Activated naive CD4-positive, alpha-beta T cell treated with anti-CD3 and anti-CD28 coated beads, Interleukin-2, amount 50 U/mL, for 72 hours (primary cell): ENCODE results near the gene CBX5. TPM values are rescaled to one million over a fixed set of nuclear protein-coding genes. Genes with fewer than 3 reads are reported as not detected.

ENCODE experiments used
- ATAC-seq, 2 donors: fragments of 150-1000 bp; cut with Tn5 transposase; 2 replicates each; pipeline ENCODE4 v1.10.0; 2021; ENCODE audit warnings: mild to moderate bottlenecking in 2 of 2, moderate library complexity in 2 of 2
- DNase-seq, 2 donors: peaks; one replicate each; pipeline ENCODE4 v3.0.0; 2021 to 2022; ENCODE audit warnings: low spot score in 2 of 2
- H3K27ac Mint-ChIP-seq, 2 donors: one replicate each; pipeline ENCODE4 v1.8.0; 2022; ENCODE audit warnings: mild to moderate bottlenecking in 2 of 2, mixed read lengths in 2 of 2
- H3K36me3 Mint-ChIP-seq, 2 donors: one replicate each; pipeline ENCODE4 v1.8.0; 2022; ENCODE audit warnings: mixed read lengths in 2 of 2
- H3K9me3 Mint-ChIP-seq, 2 donors: one replicate each; pipeline ENCODE4 v1.8.0; 2022; ENCODE audit warnings: mixed read lengths in 2 of 2
- total RNA-seq, 2 donors: library from RNA; stranded (reverse); gene quantifications; one replicate each; pipeline ENCODE4 v1.2.3, GENCODE V29; 2022

Gene CBX5
- total RNA-seq, 2 donors from 2014 or later: 115 to 169 TPM

GRCh38 chr12:54221402-54221984 lies 58.4 kb downstream of the CBX5 start:
- H3K36me3 Mint-ChIP-seq: peaks cover 0 to 6% of the 10 kb centered on the region in 2 donors
- DNase-seq (no peak), ATAC-seq (no peak)
- no peaks in the 10 kb centered on the region for H3K9me3 Mint-ChIP-seq
- no peak overlapping the region for H3K27ac Mint-ChIP-seq

GRCh38 chr12:54220567-54220966 lies 59.4 kb downstream of the CBX5 start:
- ATAC-seq (no peak), DNase-seq (no peak)
- Mint-ChIP-seq H3K36me3 (peaks cover 0 to 7% of the 10 kb centered on the region in 2 donors), H3K9me3 (no peaks in the 10 kb centered on the region), H3K27ac (no peak overlapping the region)

- ATAC-seq (peak; percentile 33 to 58), DNase-seq (peak; percentile 72)
- peaks cover 0 to 7% of the 10 kb centered on the region in 2 donors for H3K36me3 Mint-ChIP-seq
- no peak overlapping the region for H3K27ac Mint-ChIP-seq
- no peaks in the 10 kb centered on the region for H3K9me3 Mint-ChIP-seq
Measured at GRCh38 chr12:54220092-54220557, 59.8 kb downstream of the CBX5 start.

- no peak overlapping the region for H3K27ac Mint-ChIP-seq
- no peak for DNase-seq
Measured at GRCh38 chr12:54217774-54218241, 62.1 kb downstream of the CBX5 start.

GRCh38 chr12:54216797-54217661 lies 62.9 kb downstream of the CBX5 start:
- ATAC-seq (peak; percentile 53 to 58), DNase-seq (peak; percentile 71 to 78)
- H3K36me3 Mint-ChIP-seq: peaks cover 0 to 7% of the 10 kb centered on the region in 2 donors
- H3K9me3 Mint-ChIP-seq: no peaks in the 10 kb centered on the region
- H3K27ac Mint-ChIP-seq: peak overlapping the region in 1 of 2 donors; percentile 81

More at GRCh38 chr12:54217774-54218241, 62.1 kb downstream of the CBX5 start:
- Mint-ChIP-seq H3K36me3 (peaks cover 0 to 7% of the 10 kb centered on the region in 2 donors), H3K9me3 (no peaks in the 10 kb centered on the region)
- no peak for ATAC-seq

GRCh38 chr12:54215989-54216796 lies 63.7 kb downstream of the CBX5 start:
- H3K9me3 Mint-ChIP-seq: no peaks in the 10 kb centered on the region
- ATAC-seq: peak; percentile 19 to 60
- peak overlapping the region in 1 of 2 donors; percentile 81 for H3K27ac Mint-ChIP-seq

GRCh38 chr12:54214553-54215406 lies 65.1 kb downstream of the CBX5 start:
- ATAC-seq (peak; percentile 85 to 89), DNase-seq (peak; percentile 86 to 97)
- Mint-ChIP-seq H3K27ac (no peak overlapping the region), H3K9me3 (no peaks in the 10 kb centered on the region), H3K36me3 (peaks cover 0 to 7% of the 10 kb centered on the region in 2 donors)

More at GRCh38 chr12:54215989-54216796, 63.7 kb downstream of the CBX5 start:
- H3K36me3 Mint-ChIP-seq: peaks cover 0 to 7% of the 10 kb centered on the region in 2 donors
- peak; percentile 36 to 71 for DNase-seq

- no peaks in the 10 kb centered on the region for H3K9me3 Mint-ChIP-seq
- no peak for DNase-seq
Measured at GRCh38 chr12:54213079-54213478, 66.8 kb downstream of the CBX5 start.

GRCh38 chr12:54211920-54212319 lies 68.0 kb downstream of the CBX5 start:
- ATAC-seq (no peak), DNase-seq (no peak)
- H3K36me3 Mint-ChIP-seq: peaks cover 0 to 5% of the 10 kb centered on the region in 2 donors
- H3K9me3 Mint-ChIP-seq: no peaks in the 10 kb centered on the region
- H3K27ac Mint-ChIP-seq: no peak overlapping the region

More at GRCh38 chr12:54213079-54213478, 66.8 kb downstream of the CBX5 start:
- peaks cover 0 to 7% of the 10 kb centered on the region in 2 donors for H3K36me3 Mint-ChIP-seq
- H3K27ac Mint-ChIP-seq: no peak overlapping the region
- no peak for ATAC-seq

GRCh38 chr12:54210400-54210790 lies 69.5 kb downstream of the CBX5 start:
- DNase-seq (no peak), ATAC-seq (no peak)
- H3K9me3 Mint-ChIP-seq: no peaks in the 10 kb centered on the region
- H3K36me3 Mint-ChIP-seq: no peaks in the 10 kb centered on the region
- no peak overlapping the region for H3K27ac Mint-ChIP-seq

- ATAC-seq (no peak), DNase-seq (no peak)
- no peaks in the 10 kb centered on the region for H3K36me3 Mint-ChIP-seq
- H3K9me3 Mint-ChIP-seq: no peaks in the 10 kb centered on the region
- H3K27ac Mint-ChIP-seq: no peak overlapping the region
Measured at GRCh38 chr12:54208591-54208990, 71.3 kb downstream of the CBX5 start.

- ATAC-seq: peak; percentile 89 to 91
- no peaks in the 10 kb centered on the region for H3K36me3 Mint-ChIP-seq
Measured at GRCh38 chr12:54207539-54208294, 72.2 kb downstream of the CBX5 start.

GRCh38 chr12:54206791-54207190 lies 73.1 kb downstream of the CBX5 start:
- Mint-ChIP-seq H3K9me3 (no peaks in the 10 kb centered on the region), H3K36me3 (no peaks in the 10 kb centered on the region), H3K27ac (no peak overlapping the region)
- DNase-seq: no peak
- ATAC-seq: no peak

More at GRCh38 chr12:54207539-54208294, 72.2 kb downstream of the CBX5 start:
- DNase-seq: peak; percentile 72 to 87
- H3K27ac Mint-ChIP-seq: no peak overlapping the region
- H3K9me3 Mint-ChIP-seq: no peaks in the 10 kb centered on the region

GRCh38 chr12:54204316-54204715 lies 75.6 kb downstream of the CBX5 start:
- no peaks in the 10 kb centered on the region for H3K36me3 Mint-ChIP-seq
- ATAC-seq (no peak), DNase-seq (no peak)
- no peaks in the 10 kb centered on the region for H3K9me3 Mint-ChIP-seq
- no peak overlapping the region for H3K27ac Mint-ChIP-seq
